DMS79 (cell line): Measurements from ENCODE around the gene CLCN7.

Source experiments
- DNase-seq: peaks from one replicate; lab custom pipeline; 2025; lab: John Stamatoyannopoulos, UW

CLCN7 gene

GRCh38 chr16:1474796-1475551 is at the start of gene CLCN7:
Gene CLCN7 (minus strand): TSS chr16:1475028. CDS start chr16:1474974, 54 bp downstream.
- peak; percentile 42 for DNase-seq

- no peak for DNase-seq
Measured at GRCh38 chr16:1524366-1524765, 49.5 kb upstream of the CLCN7 start.

GRCh38 chr16:1523581-1524245 is 48.9 kb upstream of the CLCN7 start:
- no peak for DNase-seq

- DNase-seq, result no peak
Measured at GRCh38 chr16:1520461-1520860, 45.6 kb upstream of the CLCN7 start.

- no peak for DNase-seq
Measured at GRCh38 chr16:1519831-1520230, 45.0 kb upstream of the CLCN7 start.

GRCh38 chr16:1518626-1519135 is 43.9 kb upstream of the CLCN7 start:
- no peak for DNase-seq

- no peak for DNase-seq
Measured at GRCh38 chr16:1514507-1514906, 39.7 kb upstream of the CLCN7 start.

- no peak for DNase-seq
Measured at GRCh38 chr16:1512774-1513173, 37.9 kb upstream of the CLCN7 start.

GRCh38 chr16:1511662-1512569 is 37.1 kb upstream of the CLCN7 start:
- DNase-seq, result no peak

GRCh38 chr16:1510941-1511351 is 36.1 kb upstream of the CLCN7 start:
- DNase-seq, result no peak

- DNase-seq, result no peak
Measured at GRCh38 chr16:1510272-1510671, 35.4 kb upstream of the CLCN7 start.

GRCh38 chr16:1509307-1510221 is 34.7 kb upstream of the CLCN7 start:
- DNase-seq, result no peak

GRCh38 chr16:1508494-1509187 is 33.8 kb upstream of the CLCN7 start:
- DNase-seq, result no peak

- DNase-seq, result no peak
Measured at GRCh38 chr16:1506494-1507213, 31.8 kb upstream of the CLCN7 start.

GRCh38 chr16:1505912-1506311 is 31.1 kb upstream of the CLCN7 start:
- DNase-seq, result no peak

GRCh38 chr16:1505073-1505844 is 30.4 kb upstream of the CLCN7 start:
- DNase-seq, result no peak

- DNase-seq, result no peak
Measured at GRCh38 chr16:1503110-1503955, 28.5 kb upstream of the CLCN7 start.
